Endothelial cell of umbilical vein (primary cell): ENCODE data around the gene SLC24A3. TPM values are rescaled to one million over a fixed set of nuclear protein-coding genes. Genes with fewer than 3 reads are reported as not detected.

Experiments
- BruUV-seq: library from RNA; stranded (reverse); fragments of 400-500 nt; replicated peaks from 2 replicates; lab custom pipeline; 2021; lab: Mats Ljungman, UMichigan
- CTCF ChIA-PET: fragments of 300-600, 350-600 bp; sonication (Branson Sonifier 250); formaldehyde crosslinking; loops from one replicate; lab custom pipeline; 2021; ENCODE audit warnings: antibody characterized with exemption, inconsistent platforms; lab: Charles Lee
- POLR2A ChIA-PET: fragments of 300-600, 350-600 bp; sonication (Branson Sonifier 250); formaldehyde crosslinking; loops from one replicate; lab custom pipeline; 2021; ENCODE audit warnings: antibody characterized with exemption, inconsistent platforms; lab: Charles Lee
- DNase-seq: peaks from one replicate; pipeline ENCODE4 v3.0.0-alpha.2; 2011; ENCODE audit warnings: low read depth, low spot score
- FAIRE-seq: peaks from 2 replicates; lab custom pipeline; 2011; peaks lifted over from hg19 to GRCh38; lab: Jason Lieb, UNC
- H2AFZ ChIP-seq: 2 replicates; pipeline ENCODE4 v1.6.0; 2012; ENCODE audit warnings: low read depth, low read length, control low read depth, inconsistent platforms
- H3K27ac ChIP-seq: 2 replicates; pipeline ENCODE4 v1.5.1; 2011; ENCODE audit warnings: low read depth, mild to moderate bottlenecking, control low read depth, low read length, moderate library complexity; ENCODE audit not compliant: insufficient read depth
- H3K27me3 ChIP-seq, 2 experiments: 2 replicates each; pipeline versions ENCODE4 v1.6.0 to v1.6.1; 2011; ENCODE audit warnings: low read length in 2 of 2, mixed read lengths in 1 of 2; ENCODE audit not compliant: control insufficient read depth in 2 of 2, insufficient read depth in 2 of 2
- H3K36me3 ChIP-seq, 2 experiments: 2 replicates in 1 of 2; 3 replicates in 1 of 2; pipeline ENCODE4 v1.5.1; 2011; ENCODE audit warnings: low read length in 2 of 2, mild to moderate bottlenecking in 1 of 2, moderate library complexity in 1 of 2; ENCODE audit not compliant: control insufficient read depth in 2 of 2, insufficient read depth in 2 of 2; ENCODE audit errors: extremely low read depth in 1 of 2
- H3K4me1 ChIP-seq: 3 replicates; pipeline ENCODE4 v1.5.1; 2011; ENCODE audit warnings: mild to moderate bottlenecking, low read length; ENCODE audit not compliant: control insufficient read depth, insufficient read depth; ENCODE audit errors: extremely low read depth
- H3K4me2 ChIP-seq: 2 replicates; pipeline ENCODE4 v1.6.1; 2011; ENCODE audit warnings: low read length, control low read depth, mixed read lengths; ENCODE audit not compliant: insufficient read depth
- H3K4me3 ChIP-seq, 3 experiments: fragments of 200-600 bp in 1 of 3; sonication (generic), shearing (Covaris generic) in 1 of 3; replicated peaks in 1 of 3; 2 replicates each; pipeline ENCODE4 v1.5.1; 2011 to 2016; ENCODE audit warnings: control low read depth in 3 of 3, low read length in 3 of 3, mild to moderate bottlenecking in 2 of 3, inconsistent platforms in 1 of 3, low read depth in 1 of 3, moderate library complexity in 1 of 3; ENCODE audit not compliant: insufficient read depth in 1 of 3
- H3K79me2 ChIP-seq: 2 replicates; pipeline ENCODE4 v1.6.0; 2012; ENCODE audit warnings: low read length, inconsistent platforms; ENCODE audit not compliant: control insufficient read depth, insufficient read depth
- H3K9ac ChIP-seq: replicated peaks from 2 replicates; pipeline ENCODE3; 2011; ENCODE audit warnings: low read length, control low read depth; ENCODE audit not compliant: insufficient read depth; ENCODE audit errors: extremely low read depth
- H3K9me1 ChIP-seq: replicated peaks from 3 replicates; pipeline ENCODE4 v1.6.0; 2011; ENCODE audit warnings: mild to moderate bottlenecking, low read length; ENCODE audit not compliant: control insufficient read depth, insufficient read depth; ENCODE audit errors: extremely low read depth
- H3K9me3 ChIP-seq: replicated peaks from 2 replicates; pipeline ENCODE4 v1.5.1; 2012; ENCODE audit warnings: low read length, inconsistent platforms; ENCODE audit not compliant: control insufficient read depth, insufficient read depth
- H4K20me1 ChIP-seq: replicated peaks from 2 replicates; pipeline ENCODE3; 2011; ENCODE audit warnings: mild to moderate bottlenecking, low read length; ENCODE audit not compliant: control insufficient read depth, insufficient read depth; ENCODE audit errors: extremely low read depth
- CTCF ChIP-seq, 2 donors: IDR thresholded peaks; 1 replicate in 1 of 2; 2 replicates in 1 of 2; pipeline ENCODE4 v1.5.1; 2011; ENCODE audit warnings: low read length in 2 of 2, mild to moderate bottlenecking in 2 of 2, moderate library complexity in 2 of 2, control low read depth in 1 of 2, inconsistent platforms in 1 of 2, low read depth in 1 of 2; ENCODE audit not compliant: insufficient read depth in 1 of 2; ENCODE audit errors: extremely low read depth in 1 of 2
- EZH2 ChIP-seq: IDR thresholded peaks from 2 replicates; pipeline ENCODE4 v1.6.1; 2012; ENCODE audit warnings: borderline replicate concordance, low read depth, mild to moderate bottlenecking, moderate library complexity, low read length, inconsistent platforms; ENCODE audit not compliant: severe bottlenecking
- FOS ChIP-seq: IDR thresholded peaks from 2 replicates; pipeline ENCODE4 v1.6.1; 2011; ENCODE audit warnings: mild to moderate bottlenecking, low read length, moderate library complexity, borderline replicate concordance; ENCODE audit not compliant: insufficient read depth
- GATA2 ChIP-seq: IDR thresholded peaks from 2 replicates; pipeline ENCODE4 v1.7.0; 2011; ENCODE audit warnings: low read depth, mild to moderate bottlenecking, moderate library complexity, mixed read lengths, low read length; ENCODE audit not compliant: insufficient read length, insufficient read depth
- JUN ChIP-seq: IDR thresholded peaks from 2 replicates; pipeline ENCODE4 v1.6.1; 2011; ENCODE audit warnings: borderline replicate concordance, low read depth; ENCODE audit not compliant: insufficient read length, insufficient read depth
- MAX ChIP-seq: IDR thresholded peaks from 2 replicates; pipeline ENCODE4 v1.6.1; 2011; ENCODE audit not compliant: insufficient read depth, insufficient read length
- MYC ChIP-seq: IDR thresholded peaks from one replicate; pipeline ENCODE4 v1.6.1; 2011; ENCODE audit warnings: mild to moderate bottlenecking, low read depth, low read length
- POLR2A ChIP-seq: IDR thresholded peaks from 2 replicates; pipeline ENCODE4 v1.6.1; 2012; ENCODE audit warnings: low read depth, mild to moderate bottlenecking, control low read depth, low read length
- POLR2AphosphoS5 ChIP-seq: IDR thresholded peaks from 2 replicates; pipeline ENCODE4 v1.6.1; 2012; ENCODE audit warnings: low read depth, mild to moderate bottlenecking, control low read depth, low read length, moderate library complexity; ENCODE audit not compliant: insufficient read depth
- dilution Hi-C: fragments of 300-500 bp; cut with MboI; formaldehyde crosslinking; loops from one replicate; pipeline ENCODE4 v1.15.0; 2019; ENCODE audit warnings: low sequenced_read_pairs; ENCODE audit not compliant: extremely low pct_ligation_motif_present
- intact Hi-C: fragments of 100-400 bp; cut with micrococcal nuclease; formaldehyde crosslinking; loops from one replicate; pipeline ENCODE4 v1.10.0; 2022
- polyA plus RNA-seq, 4 experiments: library from polyadenylated mRNA; depleted of rRNA in 3 of 4; stranded (reverse) in 3 of 4; unstranded in 1 of 4; fragments of >200 nt; gene quantifications; 2 replicates each; pipeline versions ENCODE4 v1.2.1 to v1.2.3, GENCODE V29; 2011 to 2012; ENCODE audit warnings: missing spikeins in 1 of 4
- total RNA-seq: library from RNA; stranded (reverse); gene quantifications from 2 replicates; pipeline ENCODE4 v1.2.3, GENCODE V29; 2021

Gene SLC24A3
- total and polyA plus RNA-seq, 2 donors (not counting 3 experiments of a cell fraction or from before 2014, with no cell fraction given) = not detected

GRCh38 chr20:19387251-19387650 lies 174.8 kb downstream of the SLC24A3 start:
- H3K27me3 ChIP-seq = no peaks in the 10 kb centered on the region
- H3K9ac ChIP-seq = no peak overlapping the region
- dilution Hi-C loops = no loop called here
- BruUV-seq = no TSS peak
- H3K9me3 ChIP-seq = no peaks in the 10 kb centered on the region
- POLR2A ChIA-PET = no interaction called here
- DNase-seq = no peak
- no peak overlapping the region for H3K4me2 ChIP-seq
- no peaks in the 10 kb centered on the region for H3K9me1 ChIP-seq
- H2AFZ ChIP-seq = no peak overlapping the region
- TF ChIP-seq FOS (no peak), MYC (no peak), EZH2 (no peak), POLR2A (no peak), GATA2 (no peak), MAX (no peak), POLR2AphosphoS5 (no peak), CTCF (IDR thresholded peaks at IDR 0.05; ENCODE audit: extremely low read depth in 1 of 2, insufficient read depth in 1 of 2, low read depth in 1 of 2, low read length in 2 of 2) (no peak), JUN (no peak)
- intact Hi-C loops = no loop called here
- H3K79me2 ChIP-seq = no peaks in the 10 kb centered on the region
- CTCF ChIA-PET = no interaction called here
- H3K27ac ChIP-seq = no peak overlapping the region
- H3K4me3 ChIP-seq = no peak overlapping the region
- H3K36me3 ChIP-seq = no peaks in the 10 kb centered on the region
- H4K20me1 ChIP-seq = no peaks in the 10 kb centered on the region
- no peak for FAIRE-seq
- no peaks in the 10 kb centered on the region for H3K4me1 ChIP-seq
